GM21717 (cell line): ENCODE results near the gene EGLN1.
"Not testable (repeated sequence)": the region's sequence is repeated elsewhere in the genome, so short reads cannot be mapped to it uniquely, and the experiment has no call there.

Experiments
- ATAC-seq: cut with Tn5 transposase; IDR thresholded peaks from one replicate; pipeline ENCODE4 v1.9.1; 2021; ENCODE audit warnings: mild to moderate bottlenecking, moderate library complexity; ENCODE audit not compliant: unreplicated experiment

The EGLN1 gene

GRCh38 chr1:231421971-231422797, at the start of gene EGLN1:
Gene EGLN1, minus strand, starts transcription at chr1:231422287. Its CDS starts 399 bp downstream, at chr1:231421888.
- ATAC-seq = peak; percentile 78

- ATAC-seq = not testable (repeated sequence)
Measured at GRCh38 chr1:231471500-231471899, 49.4 kb upstream of the EGLN1 start.

DNA sequence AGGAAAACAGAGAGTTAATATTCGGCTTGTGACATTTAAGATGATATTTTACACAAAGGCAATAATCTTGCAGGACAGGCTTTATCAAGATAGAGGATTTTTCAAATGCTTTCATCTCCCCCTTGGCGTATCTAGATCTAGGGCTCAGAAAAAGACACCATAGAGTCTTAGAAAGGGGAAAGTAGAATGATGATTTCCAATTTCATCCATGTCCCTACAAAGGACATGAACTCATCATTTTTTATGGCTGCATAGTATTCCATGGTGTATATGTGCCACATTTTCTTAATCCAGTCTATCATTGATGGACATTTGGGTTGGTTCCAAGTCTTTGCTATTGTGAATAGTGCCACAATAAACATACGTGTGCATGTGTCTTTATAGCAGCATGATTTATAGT, 48.9 kb upstream of the EGLN1 start:
- ATAC-seq = not testable (repeated sequence)

- no peak for ATAC-seq
Measured at GRCh38 chr1:231467986-231468385, 45.9 kb upstream of the EGLN1 start.

- peak; percentile 67 for ATAC-seq
Measured at GRCh38 chr1:231465051-231465450, 43.0 kb upstream of the EGLN1 start.

GRCh38 chr1:231463541-231463940, 41.5 kb upstream of the EGLN1 start:
- ATAC-seq = no peak

DNA sequence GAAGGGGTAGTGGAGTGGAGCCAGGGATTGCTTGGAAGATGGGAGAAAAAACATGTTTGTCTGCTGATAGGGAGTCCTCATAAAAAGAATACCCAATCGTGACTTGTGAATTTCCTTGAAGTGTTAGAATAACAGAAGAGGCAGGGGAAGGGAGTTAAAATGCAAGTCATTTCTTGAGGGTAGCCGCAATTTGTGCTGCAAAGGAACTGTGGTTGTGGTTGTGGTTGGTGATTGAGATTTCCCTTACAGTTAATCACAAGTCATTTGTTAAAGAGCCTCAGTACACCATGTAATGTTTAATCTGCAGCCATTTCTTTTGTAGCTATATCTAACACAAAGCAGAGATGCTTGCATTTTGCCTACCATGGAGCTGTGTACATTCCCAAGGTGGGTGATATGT, 38.5 kb upstream of the EGLN1 start:
- peak; percentile 70 for ATAC-seq

GRCh38 chr1:231459438-231459837, 37.4 kb upstream of the EGLN1 start:
- ATAC-seq = not testable (repeated sequence)

GRCh38 chr1:231457956-231458355, 35.9 kb upstream of the EGLN1 start:
- ATAC-seq = not testable (repeated sequence)

DNA sequence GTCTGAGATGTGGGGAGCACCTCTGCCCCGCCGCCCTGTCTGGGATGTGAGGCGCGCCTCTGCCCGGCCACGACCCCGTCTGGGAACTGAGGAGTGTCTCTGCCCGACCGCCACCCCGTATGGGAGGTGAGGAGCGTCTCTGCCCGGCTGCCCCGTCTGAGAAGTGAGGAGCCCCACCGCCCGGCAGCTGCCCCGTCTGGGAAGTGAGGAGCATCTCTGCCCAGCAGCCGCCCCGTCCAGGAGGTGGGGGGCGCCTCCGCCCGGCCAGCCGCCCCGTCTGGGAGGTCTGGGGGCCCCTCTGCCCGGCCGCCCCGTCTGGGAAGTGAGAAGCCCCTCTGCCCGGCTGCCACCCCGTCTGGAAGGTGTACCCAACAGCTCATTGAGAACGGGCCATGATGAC, 32.0 kb upstream of the EGLN1 start:
- ATAC-seq = not testable (repeated sequence)

DNA sequence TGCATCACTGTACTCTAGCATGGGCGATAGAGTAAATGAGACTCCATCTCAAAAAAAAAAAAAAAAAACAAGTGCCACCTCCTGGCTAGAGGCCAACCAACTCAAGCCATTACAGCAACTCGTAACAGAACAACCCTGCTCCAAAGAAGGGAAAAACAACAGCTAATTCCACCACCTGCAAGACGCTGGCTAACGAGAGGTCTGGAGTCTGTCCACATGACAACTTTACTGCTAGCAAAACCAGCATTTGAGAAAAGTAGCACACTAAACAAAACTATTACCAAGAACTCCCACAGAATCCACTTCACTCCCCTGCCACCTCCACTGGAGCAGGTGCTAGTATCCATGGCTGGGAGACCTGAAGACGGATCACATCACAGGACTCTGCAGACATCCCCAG, 24.1 kb upstream of the EGLN1 start:
- ATAC-seq = no peak

- ATAC-seq = no peak
Measured at GRCh38 chr1:231444059-231444458, 22.0 kb upstream of the EGLN1 start.

DNA sequence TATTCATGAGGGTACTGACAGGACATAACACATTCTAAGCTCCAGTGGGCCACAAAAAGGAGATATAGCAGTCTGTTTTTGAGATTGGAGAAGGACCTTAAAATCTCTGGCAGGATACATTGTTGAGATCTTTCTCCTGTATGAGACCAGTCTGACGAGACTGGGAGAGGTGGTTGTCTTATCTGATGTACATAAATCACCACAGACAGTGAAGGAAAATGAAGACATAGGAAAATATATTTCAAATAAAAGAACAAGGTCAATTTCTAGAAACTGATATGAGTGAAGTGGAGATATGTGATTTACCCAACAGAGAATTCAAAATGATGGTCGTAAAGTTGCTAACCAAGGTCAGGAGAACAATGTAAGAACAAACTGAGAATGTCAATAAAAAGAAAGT, 21.3 kb upstream of the EGLN1 start:
- no peak for ATAC-seq

- ATAC-seq = no peak
Measured at GRCh38 chr1:231442735-231443134, 20.6 kb upstream of the EGLN1 start.

DNA sequence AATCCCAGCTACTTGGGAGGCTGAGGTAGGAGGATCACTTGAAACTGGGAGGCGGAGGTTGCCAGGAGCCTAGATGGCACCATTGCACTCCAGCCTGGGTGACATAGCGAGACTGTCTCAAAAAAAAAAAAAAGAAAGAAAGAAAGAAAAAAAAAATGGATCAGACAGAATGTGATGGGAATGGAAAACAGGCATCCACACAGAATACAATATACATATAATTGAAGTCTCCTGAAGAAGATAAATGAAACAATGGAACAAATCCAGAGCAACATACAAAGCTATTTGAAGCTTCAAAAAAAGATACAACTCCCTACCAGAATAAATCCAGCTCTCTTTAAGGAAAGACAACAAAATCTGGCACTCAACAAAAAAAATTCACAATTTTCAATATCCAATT, 10.9 kb upstream of the EGLN1 start:
- ATAC-seq = no peak

DNA sequence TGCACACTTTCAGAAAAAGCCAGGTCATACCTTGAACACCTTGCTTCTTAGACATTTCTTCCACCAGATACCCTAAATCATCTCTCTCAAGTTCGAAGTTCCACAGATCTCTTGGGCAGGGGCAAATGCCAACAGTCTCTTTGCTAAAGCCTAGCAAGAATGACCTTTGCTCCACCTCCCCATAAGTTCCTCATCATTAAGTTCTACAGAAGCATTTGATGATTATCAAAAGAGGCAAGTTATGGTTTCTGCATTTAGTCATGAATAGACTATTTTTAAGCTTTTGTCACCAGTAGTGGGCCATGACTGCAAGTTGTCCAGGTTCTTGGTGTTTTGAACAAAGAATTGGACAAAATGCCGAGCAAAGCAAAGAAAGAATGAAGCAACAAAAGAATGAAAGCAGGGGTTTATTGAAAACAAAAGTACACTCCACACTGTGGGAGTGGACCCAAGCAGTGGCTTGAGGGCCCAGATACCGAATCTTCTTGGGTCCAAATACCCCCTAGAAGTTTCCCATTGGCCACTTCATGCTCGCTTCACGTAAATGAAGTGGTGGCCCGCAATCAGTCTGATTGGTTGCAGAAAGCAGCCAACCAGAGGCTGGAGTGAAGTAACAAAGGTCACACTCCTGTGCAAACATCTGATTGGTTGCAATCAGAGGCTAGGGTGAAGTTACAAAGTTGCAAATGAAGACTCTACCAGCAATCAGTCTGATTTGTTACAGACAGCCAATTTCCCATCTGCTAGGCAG, 9.8 kb upstream of the EGLN1 start:
- no peak for ATAC-seq

- not testable (repeated sequence) for ATAC-seq
Measured at GRCh38 chr1:231430678-231431352, 8.7 kb upstream of the EGLN1 start.

- ATAC-seq = no peak
Measured at GRCh38 chr1:231428377-231428776, 6.3 kb upstream of the EGLN1 start.

DNA sequence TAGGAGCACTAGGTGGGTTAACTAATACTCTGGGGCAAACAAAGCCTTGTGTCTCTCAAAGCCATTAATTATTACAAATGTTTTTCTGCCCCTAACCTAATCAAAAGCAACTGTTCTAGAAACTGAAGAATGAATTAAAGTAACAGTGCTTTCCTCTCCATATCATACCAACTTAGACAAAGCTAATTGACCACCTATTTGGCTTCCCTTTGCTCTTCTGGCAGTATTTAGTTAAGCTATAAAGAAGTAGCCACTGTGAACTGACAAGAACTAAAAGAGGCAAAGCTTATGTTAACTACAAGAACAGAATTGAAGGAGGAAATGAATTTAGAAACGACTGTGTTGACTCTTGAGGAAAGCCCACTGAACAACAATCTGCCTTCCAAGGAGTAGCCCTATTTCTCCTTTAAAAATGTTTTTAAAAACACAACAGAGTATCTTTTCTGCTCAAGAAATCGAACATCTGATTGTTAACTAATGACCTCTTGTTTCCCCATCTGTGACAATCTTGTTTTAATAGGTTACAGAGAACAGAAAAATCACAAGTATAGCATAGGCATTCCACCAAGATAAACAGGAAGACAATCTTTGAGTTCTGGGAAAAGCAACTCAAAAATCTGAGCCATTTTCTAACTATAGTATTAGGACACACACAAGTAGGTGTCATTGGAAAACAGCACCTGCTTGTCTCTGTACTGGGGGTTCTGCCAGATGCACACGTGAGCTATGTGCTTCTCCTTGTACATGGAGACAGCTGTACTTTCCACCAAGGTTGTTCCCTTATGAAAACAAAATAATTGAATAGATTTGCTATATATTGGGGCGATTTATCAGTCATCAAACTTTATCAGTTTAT, 3.1 kb upstream of the EGLN1 start:
- ATAC-seq = no peak

- ATAC-seq = no peak
Measured at GRCh38 chr1:231423648-231424047, 1.6 kb upstream of the EGLN1 start.
